GM19324 (cell line): Measurements from ENCODE around the gene NUDT3.
"Not testable (repeated sequence)": the region's sequence is repeated elsewhere in the genome, so short reads cannot be mapped to it uniquely, and the experiment has no call there.

Experiments
- ATAC-seq: cut with Tn5 transposase; IDR thresholded peaks from one replicate; pipeline ENCODE4 v1.9.1; 2021; ENCODE audit warnings: mild to moderate bottlenecking, moderate library complexity; ENCODE audit not compliant: unreplicated experiment, low FRiP score

The NUDT3 gene

GRCh38 chr6:34393966-34394305 is 1.5 kb upstream of the NUDT3 start:
- ATAC-seq: no peak

DNA sequence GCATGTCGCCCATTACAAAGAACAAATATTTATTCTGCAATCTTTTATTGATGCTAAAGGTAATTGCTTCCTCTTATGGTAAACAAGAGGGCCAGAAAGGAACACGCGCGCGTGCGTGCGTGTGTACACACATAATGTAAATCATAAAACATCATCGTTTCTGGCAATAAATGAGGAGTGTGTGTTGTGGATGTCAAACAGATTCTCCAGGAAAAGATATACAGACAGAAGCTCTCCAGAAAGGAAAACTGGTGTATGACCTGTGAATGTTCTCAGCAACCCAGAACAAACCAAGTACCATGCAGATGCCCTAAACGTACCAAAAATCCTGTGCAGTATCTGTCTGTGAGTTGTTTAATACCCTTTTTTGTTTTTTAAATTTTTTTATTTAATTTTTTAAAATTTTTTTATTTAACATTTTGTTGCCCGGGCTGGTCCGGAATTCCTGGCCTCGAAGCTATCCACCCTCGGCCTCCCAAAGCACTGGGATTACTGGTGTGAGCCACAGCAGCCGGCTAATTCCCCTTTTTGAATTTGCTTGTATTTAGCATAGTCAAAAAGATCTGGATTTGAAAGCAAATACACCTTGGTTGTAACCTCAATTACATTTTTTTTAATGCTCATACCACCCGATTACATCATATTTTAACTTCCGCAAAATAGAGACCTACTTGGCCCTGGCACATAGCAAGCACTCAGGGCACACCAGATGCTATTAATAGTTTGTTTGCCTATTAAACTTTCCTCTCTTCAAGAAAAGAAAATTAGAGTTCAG is 909 bp upstream of the NUDT3 start:
- ATAC-seq: no peak

GRCh38 chr6:34391786-34392496 is 528 bp downstream of the NUDT3 start:
- ATAC-seq: peak; percentile 23

- no peak for ATAC-seq
Observed at GRCh38 chr6:34391473-34391785, 1.0 kb downstream of the NUDT3 start.

DNA sequence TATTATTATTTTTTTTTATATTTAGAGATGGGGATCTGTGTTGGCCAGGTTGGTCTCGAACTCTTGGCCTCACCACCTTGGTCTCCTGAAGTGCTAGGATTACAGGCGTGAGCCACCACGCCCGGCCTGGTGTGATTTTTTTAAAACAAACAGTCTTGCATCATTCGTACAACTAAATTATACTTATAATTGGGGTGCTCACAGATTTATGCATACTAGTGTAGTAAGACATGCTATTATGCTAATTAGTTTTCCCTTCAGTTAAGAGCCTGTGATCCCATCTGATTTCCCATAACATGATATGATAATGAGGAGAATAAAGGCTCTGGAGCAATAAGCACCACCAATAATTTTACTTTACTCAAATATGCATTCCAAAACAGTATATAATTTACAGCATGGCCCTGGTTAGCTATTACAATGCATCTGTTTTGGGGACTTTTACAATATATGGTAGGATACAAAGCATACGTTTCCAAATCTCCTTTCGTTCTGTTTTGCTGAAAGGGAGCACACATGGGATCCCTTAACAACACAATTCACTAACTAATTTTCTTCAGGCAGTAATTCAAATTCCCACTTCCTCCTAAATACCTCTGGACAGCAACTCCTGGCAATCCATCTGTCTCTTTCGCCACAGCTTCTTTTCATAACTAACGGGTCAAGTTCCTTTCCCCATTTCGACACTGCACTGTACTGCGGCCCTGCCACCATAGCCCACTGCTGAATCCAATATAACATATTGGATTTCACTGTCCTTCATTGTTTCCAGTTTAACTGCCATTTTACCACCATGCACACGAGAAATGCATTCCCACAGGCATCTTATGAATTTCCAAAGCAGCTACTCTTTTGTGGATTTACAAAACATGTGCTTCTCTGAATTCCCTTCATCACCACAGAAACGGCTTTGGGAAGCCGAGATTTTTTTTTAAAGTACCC is 1.7 kb downstream of the NUDT3 start:
- no peak for ATAC-seq

GRCh38 chr6:34389034-34389433 is 3.4 kb downstream of the NUDT3 start:
- ATAC-seq: no peak

DNA sequence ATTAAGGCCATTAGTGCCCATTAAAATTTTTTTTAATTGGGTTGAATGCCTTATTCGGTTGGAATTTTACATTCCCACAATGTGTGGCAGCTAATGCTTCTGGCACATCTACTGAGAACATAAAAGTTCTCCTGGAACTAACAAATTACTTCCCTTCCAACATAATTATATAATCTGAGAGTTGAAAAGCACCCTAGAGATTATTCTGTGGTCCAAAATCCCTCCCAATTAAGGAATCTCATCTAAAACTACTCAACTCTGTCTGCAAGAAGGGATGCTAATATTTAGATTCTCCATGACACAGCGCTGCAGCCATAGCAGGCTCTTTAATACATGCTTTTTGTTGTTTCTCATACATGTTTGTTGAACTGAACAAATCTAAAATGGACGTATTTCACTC is 4.0 kb downstream of the NUDT3 start:
- no peak for ATAC-seq

- no peak for ATAC-seq
Observed at GRCh38 chr6:34386316-34387137, 5.9 kb downstream of the NUDT3 start.

DNA sequence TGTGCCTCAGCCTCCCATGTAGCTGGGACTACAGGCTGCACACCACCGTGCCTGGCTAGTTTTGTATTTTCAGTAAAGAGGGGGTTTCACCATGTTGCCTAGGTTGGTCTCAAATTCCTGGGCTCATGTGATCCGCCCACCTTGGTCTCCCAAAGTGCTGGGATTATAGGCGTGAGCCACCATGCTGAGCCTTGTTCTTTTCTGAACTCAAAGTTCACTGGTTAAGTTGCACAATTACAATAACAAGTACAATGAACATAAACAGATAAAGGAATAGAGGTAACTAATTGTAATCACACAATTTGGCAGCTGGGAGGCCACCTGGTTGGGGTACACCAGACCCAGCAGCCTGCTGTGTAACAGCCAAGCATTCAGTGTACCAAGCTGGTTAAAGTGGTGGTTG is 6.7 kb downstream of the NUDT3 start:
- ATAC-seq: no peak

DNA sequence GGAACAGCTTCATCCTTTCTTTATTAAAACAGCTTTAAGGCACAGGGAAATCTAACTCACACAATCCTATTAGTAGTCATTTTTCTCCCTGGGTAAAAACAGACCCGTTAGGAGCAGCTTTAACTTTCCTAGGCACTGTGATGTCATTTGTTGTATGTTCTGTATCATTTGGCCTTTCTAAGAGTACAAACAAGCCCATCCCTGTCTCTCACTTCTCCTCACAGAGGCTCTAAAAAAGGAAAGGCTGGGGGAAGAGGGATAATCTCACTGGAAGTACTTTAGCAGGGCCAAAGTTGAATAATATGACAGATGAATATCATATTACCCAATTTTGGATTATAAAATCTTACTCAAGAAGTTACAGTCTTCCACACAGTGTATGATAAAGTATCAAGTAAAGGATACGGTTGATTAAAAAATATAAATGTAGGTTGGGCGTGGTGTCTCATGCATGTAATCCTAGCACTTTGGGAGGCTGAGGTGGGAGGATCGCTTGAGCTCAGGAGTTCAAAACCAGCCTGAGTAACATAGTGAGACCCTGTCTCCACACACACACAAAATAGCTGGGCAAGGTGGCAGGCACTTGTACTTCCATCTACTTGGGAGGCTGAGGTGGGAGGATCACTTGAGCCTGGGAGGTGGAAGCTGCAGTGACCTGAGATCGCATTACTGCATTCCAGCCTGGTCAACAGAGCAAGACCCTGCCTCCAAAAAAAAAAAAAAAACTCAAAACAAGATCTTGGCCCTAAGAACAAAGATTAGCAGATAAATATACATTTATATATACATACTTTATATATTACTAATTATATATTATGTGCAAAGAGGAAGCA is 7.9 kb downstream of the NUDT3 start:
- no peak for ATAC-seq

GRCh38 chr6:34383656-34384320 is 8.7 kb downstream of the NUDT3 start:
- no peak for ATAC-seq

DNA sequence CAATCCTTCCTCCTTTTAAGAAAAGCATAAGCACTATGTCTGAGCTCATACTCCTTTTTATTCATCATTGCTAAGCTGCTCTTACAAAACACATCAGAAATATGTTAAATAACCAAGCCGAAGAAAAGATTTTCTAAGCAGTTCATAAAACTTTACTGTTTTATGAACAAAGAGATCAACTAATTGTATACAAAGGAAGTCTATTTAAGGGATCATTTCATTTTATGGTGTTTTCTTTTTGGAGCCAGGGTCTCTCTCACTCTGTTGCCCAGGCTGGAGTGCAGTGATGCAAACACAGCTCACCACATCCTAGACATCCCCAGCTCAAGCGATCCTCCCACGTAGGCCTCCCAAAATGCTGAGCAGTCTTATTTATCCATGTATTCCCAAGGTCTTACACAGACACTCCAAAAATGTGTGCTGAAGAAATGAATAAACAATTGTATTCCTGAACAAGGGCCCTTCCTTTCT is 9.3 kb downstream of the NUDT3 start:
- ATAC-seq: no peak

GRCh38 chr6:34381081-34381480 is 11.4 kb downstream of the NUDT3 start:
- ATAC-seq: no peak

DNA sequence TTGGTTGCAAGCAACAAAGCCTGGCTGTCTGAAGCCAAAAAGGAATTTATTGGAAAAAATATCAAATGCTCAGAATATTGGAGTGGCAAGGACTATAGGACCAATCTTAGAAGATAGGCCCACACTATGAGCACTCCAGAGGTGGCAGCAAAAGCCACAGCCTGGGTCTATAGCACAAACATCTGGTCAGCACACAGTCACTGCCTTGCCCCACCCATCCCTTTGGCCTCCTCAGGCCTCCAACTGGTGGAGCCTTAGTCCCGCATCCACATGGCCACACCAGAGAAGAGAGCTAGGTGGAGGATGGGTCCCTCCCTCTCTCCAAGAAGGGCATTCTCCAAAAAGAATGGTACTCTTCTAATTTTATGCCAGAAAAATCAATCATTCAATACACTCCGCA is 14.0 kb downstream of the NUDT3 start:
- no peak for ATAC-seq

DNA sequence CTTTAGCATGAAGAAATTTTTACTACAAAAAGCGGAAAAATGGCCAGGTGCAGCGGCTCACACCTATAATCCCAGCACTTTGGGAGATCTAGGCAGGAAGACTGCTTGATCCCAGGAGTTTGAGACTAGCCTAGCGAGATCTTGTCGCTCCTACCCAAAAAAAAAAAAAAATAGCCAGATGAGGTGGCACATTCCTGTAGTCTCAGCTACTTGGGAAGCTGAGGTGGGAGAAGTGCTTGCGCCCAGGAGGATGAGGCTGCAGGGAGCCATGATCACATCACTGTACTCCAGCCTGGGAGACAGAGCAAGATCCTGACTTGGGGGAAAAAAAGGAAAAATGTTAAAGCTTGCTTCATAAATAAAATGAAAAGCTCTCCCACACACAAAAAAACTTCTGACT is 14.5 kb downstream of the NUDT3 start:
- ATAC-seq: no peak

GRCh38 chr6:34377571-34377970 is 14.9 kb downstream of the NUDT3 start:
- not testable (repeated sequence) for ATAC-seq

DNA sequence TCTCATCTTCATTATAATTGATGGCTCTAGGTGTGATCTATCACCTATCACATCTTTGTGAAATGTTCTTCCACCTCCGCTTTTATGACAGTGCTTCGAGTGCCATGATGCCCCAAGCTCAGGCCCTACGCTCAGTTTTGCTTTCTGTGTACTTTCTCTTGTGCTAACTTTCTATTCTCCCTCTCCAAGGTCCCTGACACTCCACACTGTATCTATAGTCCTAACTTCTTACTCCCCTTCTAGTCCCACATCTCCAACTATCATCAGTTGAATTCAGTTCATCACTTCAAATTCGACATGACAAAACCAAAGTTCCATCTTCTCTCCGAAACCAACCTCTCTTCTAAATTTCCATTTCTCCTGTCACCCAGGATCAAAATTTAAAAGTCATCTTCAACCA is 16.6 kb downstream of the NUDT3 start:
- no peak for ATAC-seq

DNA sequence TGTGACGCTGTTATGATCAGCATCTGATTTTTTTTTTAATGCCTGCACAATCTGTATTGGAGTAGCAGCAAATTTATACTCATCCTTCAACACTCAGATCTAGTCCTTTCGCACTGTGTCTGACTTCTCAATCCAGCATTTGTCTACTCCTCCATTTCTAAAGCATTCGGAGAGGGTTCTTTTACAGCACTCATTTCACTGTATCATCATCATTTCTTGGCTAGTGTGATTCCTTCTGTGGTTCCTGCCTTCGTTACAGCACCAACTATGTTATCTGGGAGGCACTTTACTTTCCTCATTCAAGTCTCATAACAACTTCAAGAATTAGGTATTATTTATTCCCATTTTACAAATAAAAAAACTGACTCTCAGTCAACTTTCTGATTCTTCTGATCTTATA is 18.0 kb downstream of the NUDT3 start:
- no peak for ATAC-seq

DNA sequence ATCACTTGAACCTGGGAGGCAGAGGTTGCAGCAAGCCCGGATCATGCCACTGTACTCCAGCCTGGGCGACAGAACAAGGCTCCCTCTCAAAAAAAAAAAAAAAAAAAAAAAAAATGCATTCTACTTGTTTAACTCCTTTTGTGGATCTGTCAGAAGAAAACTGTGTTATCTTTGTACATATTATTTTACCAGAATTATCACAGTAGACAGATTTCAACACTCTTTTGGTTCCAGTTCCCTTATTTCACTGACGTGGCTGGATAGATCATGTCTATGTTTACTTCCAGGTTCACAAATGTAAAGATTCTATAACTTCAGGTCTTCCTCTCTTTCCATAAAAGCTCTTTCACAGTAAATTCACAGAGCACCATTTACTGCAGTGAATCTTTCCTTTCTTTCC is 18.4 kb downstream of the NUDT3 start:
- no peak for ATAC-seq
